SU-DHL-6 (cell line): ENCODE results near the gene POFUT1.
"Not testable (repeated sequence)": the region's sequence is repeated elsewhere in the genome, so short reads cannot be mapped to it uniquely, and the experiment has no call there.

ENCODE experiments used
- H2AFZ ChIP-seq: fragments of 200-600 bp; sonication (generic); 2 replicates; pipeline ENCODE4 v1.6.1; 2014; ENCODE audit warnings: low read depth, mild to moderate bottlenecking, moderate library complexity, mixed read lengths, antibody characterized with exemption, low read length; ENCODE audit not compliant: severe bottlenecking
- H3F3A ChIP-seq: fragments of 200-600 bp; shearing (Covaris generic); 2 replicates; pipeline ENCODE4 v1.6.0; 2016; ENCODE audit warnings: antibody characterized with exemption, mild to moderate bottlenecking; ENCODE audit not compliant: insufficient read depth
- H3K27ac ChIP-seq: fragments of 200-600 bp; sonication (generic); 2 replicates; pipeline ENCODE4 v1.5.1; 2016; ENCODE audit warnings: low read depth, mild to moderate bottlenecking, low read length, moderate library complexity, mixed read lengths
- H3K27me3 ChIP-seq: fragments of 200-600 bp; sonication (generic), shearing (Covaris generic); 2 replicates; pipeline ENCODE4 v1.6.0; 2014; ENCODE audit warnings: mild to moderate bottlenecking, low read length
- H3K36me3 ChIP-seq: fragments of 200-600 bp; sonication (generic); 2 replicates; pipeline ENCODE4 v1.6.1; 2014; ENCODE audit warnings: mild to moderate bottlenecking, low read length, mixed read lengths
- H3K4me2 ChIP-seq: fragments of 300-600, 200-600 bp; shearing (Covaris generic), sonication (generic); 2 replicates; pipeline ENCODE4 v1.6.0; 2014; ENCODE audit warnings: low read length, low read depth, mild to moderate bottlenecking; ENCODE audit not compliant: poor library complexity, severe bottlenecking
- H3K4me3 ChIP-seq: fragments of 200-600 bp; sonication (generic); 2 replicates; pipeline ENCODE4 v1.5.1; 2014; ENCODE audit warnings: antibody characterized with exemption, low read length, mild to moderate bottlenecking, mixed read lengths; ENCODE audit not compliant: insufficient read depth, poor library complexity, severe bottlenecking
- H3K79me2 ChIP-seq: fragments of 200-600 bp; sonication (generic); 2 replicates; pipeline ENCODE4 v1.6.1; 2014; ENCODE audit warnings: mild to moderate bottlenecking, low read length, moderate library complexity; ENCODE audit not compliant: insufficient read depth
- H3K9ac ChIP-seq: fragments of 200-600 bp; sonication (generic); 2 replicates; pipeline ENCODE4 v1.7.0; 2014; ENCODE audit warnings: mild to moderate bottlenecking, low read length
- H3K9me2 ChIP-seq: fragments of 200-600 bp; sonication (generic); replicated peaks from 2 replicates; pipeline ENCODE4 v1.6.1; 2014; ENCODE audit warnings: low read length; ENCODE audit not compliant: insufficient read depth
- H3K9me3 ChIP-seq: fragments of 200-600 bp; sonication (generic); 2 replicates; pipeline ENCODE4 v1.6.1; 2014; ENCODE audit warnings: low read length, mixed read lengths; ENCODE audit not compliant: insufficient read depth
- H4K20me1 ChIP-seq: fragments of 200-600 bp; sonication (generic); 2 replicates; pipeline ENCODE4 v1.6.1; 2014; ENCODE audit warnings: low read depth, mild to moderate bottlenecking, antibody characterized with exemption, low read length, moderate library complexity, mixed read lengths
- CTCF ChIP-seq: fragments of 200-600 bp; sonication (generic); IDR thresholded peaks from one replicate; pipeline ENCODE4 v1.5.1; 2017; ENCODE audit warnings: antibody characterized with exemption, mild to moderate bottlenecking, low read length, moderate library complexity; ENCODE audit not compliant: insufficient read depth, poor library complexity, severe bottlenecking
- EZH2phosphoT487 ChIP-seq: fragments of 200-600 bp; sonication (generic), shearing (Covaris generic); conservative IDR thresholded peaks from 2 replicates; pipeline ENCODE4 v1.6.1; 2018; ENCODE audit warnings: mild to moderate bottlenecking, antibody characterized with exemption, low read length, moderate library complexity, mixed read lengths

POFUT1 gene

GRCh38 chr20:32191873-32192272, 15.8 kb upstream of the POFUT1 start:
- TF ChIP-seq EZH2phosphoT487, result no peak
- no peak for TF ChIP-seq CTCF
- H3K27me3 ChIP-seq, result no peaks in the 10 kb centered on the region

GRCh38 chr20:32192698-32193097, 15.0 kb upstream of the POFUT1 start:
- H3K9me3 ChIP-seq, result no peaks in the 10 kb centered on the region
- H4K20me1 ChIP-seq, result no peaks in the 10 kb centered on the region; the same call in 1 of the 2 replicates
- no peaks in the 10 kb centered on the region for H3F3A ChIP-seq
- H3K4me2 ChIP-seq, result no peak overlapping the region
- H2AFZ ChIP-seq, result no peak overlapping the region
- no peaks in the 10 kb centered on the region for H3K9me2 ChIP-seq
- H3K79me2 ChIP-seq, result no peaks in the 10 kb centered on the region; the same call in 1 of the 2 replicates
- H3K4me3 ChIP-seq, result no peak overlapping the region
- H3K27me3 ChIP-seq, result no peaks in the 10 kb centered on the region
- TF ChIP-seq CTCF (no peak), EZH2phosphoT487 (no peak)
- H3K9ac ChIP-seq, result no peak overlapping the region
- peaks cover under 1% of the 10 kb centered on the region; the same call in 1 of the 2 replicates for H3K36me3 ChIP-seq
- H3K27ac ChIP-seq, result no peak overlapping the region

More at GRCh38 chr20:32191873-32192272, 15.8 kb upstream of the POFUT1 start:
- Histone ChIP-seq H3K27ac (no peak overlapping the region), H3K4me2 (no peak overlapping the region), H3K79me2 (no peaks in the 10 kb centered on the region; the same call in 1 of the 2 replicates), H4K20me1 (no peaks in the 10 kb centered on the region; the same call in 1 of the 2 replicates), H2AFZ (no peak overlapping the region), H3F3A (no peaks in the 10 kb centered on the region), H3K9ac (no peak overlapping the region), H3K9me2 (no peaks in the 10 kb centered on the region), H3K4me3 (no peak overlapping the region), H3K9me3 (no peaks in the 10 kb centered on the region), H3K36me3 (no peaks in the 10 kb centered on the region; the same call in 1 of the 2 replicates)

- not testable (repeated sequence) for H3K4me2 ChIP-seq, H2AFZ ChIP-seq, H4K20me1 ChIP-seq, H3F3A ChIP-seq, H3K9ac ChIP-seq, H3K36me3 ChIP-seq, H3K27ac ChIP-seq, H3K9me2 ChIP-seq, H3K4me3 ChIP-seq, H3K27me3 ChIP-seq, H3K79me2 ChIP-seq, H3K9me3 ChIP-seq
Measured at GRCh38 chr20:32193336-32193735, 14.3 kb upstream of the POFUT1 start.

- TF ChIP-seq EZH2phosphoT487 (no peak), CTCF (no peak)
- H3K9me2 ChIP-seq, result no peaks in the 10 kb centered on the region
- H3K9ac ChIP-seq, result no peak overlapping the region
- H3K9me3 ChIP-seq, result no peaks in the 10 kb centered on the region
- H3K79me2 ChIP-seq, result peaks cover 4% of the 10 kb centered on the region; the same call in 1 of the 2 replicates
- no peak overlapping the region for H2AFZ ChIP-seq
- no peaks in the 10 kb centered on the region for H3K27me3 ChIP-seq
- peaks cover 9% of the 10 kb centered on the region; the same call in 1 of the 2 replicates for H3K36me3 ChIP-seq
- H3F3A ChIP-seq, result no peaks in the 10 kb centered on the region
- no peak overlapping the region for H3K4me3 ChIP-seq
- no peak overlapping the region for H3K27ac ChIP-seq
- H4K20me1 ChIP-seq, result no peaks in the 10 kb centered on the region; the same call in 1 of the 2 replicates
- H3K4me2 ChIP-seq, result no peak overlapping the region
Measured at GRCh38 chr20:32193996-32194395, 13.7 kb upstream of the POFUT1 start.
